Endodermal cell (in vitro differentiated cells): Measurements from ENCODE around the gene NOP14. TPM values are rescaled to one million over a fixed set of nuclear protein-coding genes. Genes with fewer than 3 reads are reported as not detected.

Experiments used
- DNase-seq: peaks from one replicate; pipeline ENCODE4 v3.0.0-alpha.2; 2017
- H3K27ac ChIP-seq: 2 replicates; pipeline ENCODE4 v1.5.1; 2013; ENCODE audit warnings: mild to moderate bottlenecking, low read depth, low read length, moderate library complexity
- H3K27me3 ChIP-seq: 2 replicates; pipeline ENCODE4 v1.6.1; 2013; ENCODE audit warnings: mild to moderate bottlenecking, low read length, moderate library complexity; ENCODE audit not compliant: insufficient read depth, control insufficient read depth, poor library complexity, severe bottlenecking
- H3K36me3 ChIP-seq: 2 replicates; pipeline ENCODE4 v1.7.0; 2013; ENCODE audit warnings: mild to moderate bottlenecking, low read length, moderate library complexity; ENCODE audit not compliant: control insufficient read depth, insufficient read depth
- H3K4me1 ChIP-seq: one replicate; pipeline ENCODE4 v1.7.0; 2013; ENCODE audit warnings: low read length; ENCODE audit not compliant: control insufficient read depth, insufficient read depth
- H3K4me3 ChIP-seq: 2 replicates; pipeline ENCODE4 v1.5.1; 2013; ENCODE audit warnings: mild to moderate bottlenecking, low read length, moderate library complexity
- H3K9ac ChIP-seq: 2 replicates; pipeline ENCODE4 v1.6.1; 2013; ENCODE audit warnings: mild to moderate bottlenecking, low read length, moderate library complexity; ENCODE audit not compliant: poor library complexity, severe bottlenecking; ENCODE audit errors: extremely low read depth
- H3K9me3 ChIP-seq: 2 replicates; pipeline ENCODE4 v1.6.1; 2013; ENCODE audit warnings: mild to moderate bottlenecking, low read length, moderate library complexity; ENCODE audit not compliant: control insufficient read depth
- H3K27ac Mint-ChIP-seq: 2 replicates; pipeline ENCODE4 v1.8.0; 2020; ENCODE audit warnings: mixed read lengths
- H3K27me3 Mint-ChIP-seq: 2 replicates; pipeline ENCODE4 v1.8.0; 2021; ENCODE audit warnings: mild to moderate bottlenecking, mixed read lengths; ENCODE audit not compliant: insufficient read depth
- H3K36me3 Mint-ChIP-seq: 2 replicates; pipeline ENCODE4 v1.8.0; 2020; ENCODE audit warnings: low read depth, mixed read lengths
- H3K4me1 Mint-ChIP-seq: 2 replicates; pipeline ENCODE4 v1.8.0; 2020; ENCODE audit warnings: mixed read lengths
- H3K4me3 Mint-ChIP-seq: 2 replicates; pipeline ENCODE4 v1.8.0; 2020; ENCODE audit warnings: mild to moderate bottlenecking, moderate library complexity, mixed read lengths
- H3K9me3 Mint-ChIP-seq: 2 replicates; pipeline ENCODE4 v1.8.0; 2020; ENCODE audit warnings: mild to moderate bottlenecking, mixed read lengths
- WGBS, 2 experiments: methylation state at CpG; one replicate each; pipeline versions ENCODE4 v1.1.5 to v1.1.7; 2013; ENCODE audit warnings: missing lambda C conversion rate in 2 of 2, mixed read lengths in 1 of 2; ENCODE audit not compliant: insufficient coverage in 1 of 2, insufficient read length in 1 of 2; 5-methylcytosine and 5-hydroxymethylcytosine counted together
- total RNA-seq, 2 donors: library from RNA; stranded (reverse); fragmentation: NEBNext Ultra II Directional in 1 of 2; extraction: Animal tissue kit (Norgen Biotek cat#: 25700) in 1 of 2; gene quantifications; 2 replicates in 1 of 2; 3 replicates in 1 of 2; pipeline ENCODE4 v1.2.1, GENCODE V29; 2021
- TF ChIP-seq, protein P1 (sequence below): fragments of 200-600 bp; sonication (generic); conservative IDR thresholded peaks from 2 replicates; pipeline ENCODE4 v1.5.0; 2021; ENCODE audit warnings: antibody characterized with exemption, mild to moderate bottlenecking

Gene NOP14
- total RNA-seq, 2 donors from 2014 or later = 23.0 to 31.9 TPM

DNA sequence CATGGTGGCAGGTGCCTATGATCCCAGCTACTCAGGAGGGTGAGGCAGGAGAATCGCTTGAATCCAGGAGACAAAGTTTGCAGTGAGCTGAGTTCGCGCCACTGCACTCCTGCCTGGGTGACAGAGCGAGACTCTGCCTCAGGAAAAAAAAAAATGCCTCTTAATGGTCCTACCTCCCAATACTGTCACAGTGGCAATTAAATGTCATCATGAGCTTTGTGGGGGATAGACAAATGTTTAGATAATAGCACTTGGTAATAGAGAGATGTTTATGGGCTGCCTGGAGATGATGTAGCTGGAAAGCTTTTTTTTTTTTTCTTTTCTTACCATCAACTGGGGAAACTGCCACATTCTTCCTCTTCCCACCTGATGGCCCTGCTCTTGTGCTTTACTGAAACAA, 33.2 kb upstream of the NOP14 start:
- H3K9me3 Mint-ChIP-seq = no peaks in the 10 kb centered on the region
- no peaks in the 10 kb centered on the region for H3K36me3 Mint-ChIP-seq
- H3K27ac Mint-ChIP-seq = no peak overlapping the region
- no peak overlapping the region for H3K27ac ChIP-seq
- H3K4me3 Mint-ChIP-seq = no peak overlapping the region
- H3K36me3 ChIP-seq = no peaks in the 10 kb centered on the region
- no peaks in the 10 kb centered on the region for H3K4me1 ChIP-seq
- TF ChIP-seq, protein P1, sequence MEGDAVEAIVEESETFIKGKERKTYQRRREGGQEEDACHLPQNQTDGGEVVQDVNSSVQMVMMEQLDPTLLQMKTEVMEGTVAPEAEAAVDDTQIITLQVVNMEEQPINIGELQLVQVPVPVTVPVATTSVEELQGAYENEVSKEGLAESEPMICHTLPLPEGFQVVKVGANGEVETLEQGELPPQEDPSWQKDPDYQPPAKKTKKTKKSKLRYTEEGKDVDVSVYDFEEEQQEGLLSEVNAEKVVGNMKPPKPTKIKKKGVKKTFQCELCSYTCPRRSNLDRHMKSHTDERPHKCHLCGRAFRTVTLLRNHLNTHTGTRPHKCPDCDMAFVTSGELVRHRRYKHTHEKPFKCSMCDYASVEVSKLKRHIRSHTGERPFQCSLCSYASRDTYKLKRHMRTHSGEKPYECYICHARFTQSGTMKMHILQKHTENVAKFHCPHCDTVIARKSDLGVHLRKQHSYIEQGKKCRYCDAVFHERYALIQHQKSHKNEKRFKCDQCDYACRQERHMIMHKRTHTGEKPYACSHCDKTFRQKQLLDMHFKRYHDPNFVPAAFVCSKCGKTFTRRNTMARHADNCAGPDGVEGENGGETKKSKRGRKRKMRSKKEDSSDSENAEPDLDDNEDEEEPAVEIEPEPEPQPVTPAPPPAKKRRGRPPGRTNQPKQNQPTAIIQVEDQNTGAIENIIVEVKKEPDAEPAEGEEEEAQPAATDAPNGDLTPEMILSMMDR = no peak
- no peaks in the 10 kb centered on the region for H3K4me1 Mint-ChIP-seq
- no peak overlapping the region for H3K9ac ChIP-seq
- H3K4me3 ChIP-seq = no peak overlapping the region
- no peaks in the 10 kb centered on the region for H3K9me3 ChIP-seq
- H3K27me3 Mint-ChIP-seq = peaks cover 3% of the 10 kb centered on the region
- WGBS, 2 experiments = 85 to 93% methylated on average over 4 of the region's 4 CpGs
- no peak for DNase-seq
- H3K27me3 ChIP-seq = no peaks in the 10 kb centered on the region

DNA sequence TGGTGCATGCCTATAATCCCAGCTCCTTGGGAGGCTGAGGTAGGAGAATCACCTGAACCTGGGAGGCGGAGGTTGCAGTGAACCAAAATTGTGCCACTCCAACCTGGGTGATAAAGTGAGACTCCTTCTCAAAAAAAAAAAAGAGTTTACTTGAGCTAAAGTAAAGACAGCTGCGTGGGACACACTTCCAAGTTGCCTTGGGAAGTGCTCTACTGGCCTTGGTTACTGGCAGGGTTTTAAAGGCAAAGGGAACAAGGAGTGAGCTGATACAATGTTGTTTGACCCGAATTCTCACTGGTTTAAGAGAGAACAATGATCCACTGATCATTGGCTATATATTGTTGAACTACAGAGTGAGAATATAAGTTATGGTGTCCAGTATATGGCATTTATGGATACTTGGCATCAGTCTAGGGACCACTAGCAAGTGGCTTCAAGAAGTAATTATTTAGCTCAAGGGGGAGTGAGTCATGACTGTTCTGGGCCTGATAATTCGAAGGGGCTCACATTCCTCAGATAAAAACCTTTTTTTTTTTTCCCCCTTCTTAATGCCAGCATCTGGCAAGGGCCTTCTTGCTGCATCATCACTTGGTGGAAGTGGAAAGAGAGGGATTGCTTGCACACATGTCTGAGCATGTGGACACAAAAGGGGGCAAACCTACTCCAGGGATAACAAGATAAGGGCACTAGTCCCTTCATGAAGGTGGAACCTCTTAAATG, 32.5 kb upstream of the NOP14 start:
- Mint-ChIP-seq H3K27me3 (peaks cover 2% of the 10 kb centered on the region), H3K27ac (no peak overlapping the region), H3K9me3 (no peaks in the 10 kb centered on the region), H3K4me3 (no peak overlapping the region), H3K4me1 (no peaks in the 10 kb centered on the region), H3K36me3 (no peaks in the 10 kb centered on the region)
- no peak overlapping the region for H3K9ac ChIP-seq
- TF ChIP-seq, protein P1 = no peak
- no peak overlapping the region for H3K4me3 ChIP-seq
- no peak overlapping the region for H3K27ac ChIP-seq
- DNase-seq = no peak
- H3K9me3 ChIP-seq = no peaks in the 10 kb centered on the region
- no peaks in the 10 kb centered on the region for H3K4me1 ChIP-seq
- H3K36me3 ChIP-seq = no peaks in the 10 kb centered on the region
- 89 to 96% methylated on average over 3 to 4 of the region's 4 CpGs for WGBS, 2 experiments
- no peaks in the 10 kb centered on the region for H3K27me3 ChIP-seq

DNA sequence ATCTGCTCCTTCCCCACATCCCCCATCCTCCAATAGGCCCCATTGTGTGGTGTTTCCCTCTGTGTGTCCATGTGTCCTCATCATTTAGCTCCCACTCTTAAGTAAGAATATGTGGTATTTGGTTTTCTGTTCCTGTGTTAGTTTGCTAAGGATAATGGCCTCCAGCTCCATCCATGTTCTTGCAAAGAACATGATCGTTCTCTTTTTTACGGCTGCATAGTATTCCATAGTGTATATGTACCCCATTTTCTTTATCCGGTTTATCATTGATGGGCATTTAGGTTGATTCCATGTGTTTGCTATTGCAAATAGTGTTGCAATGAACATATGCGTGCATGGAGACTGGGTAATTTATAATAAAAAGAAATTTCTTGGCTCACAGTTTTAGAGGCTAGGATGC, 31.7 kb upstream of the NOP14 start:
- H3K27me3 Mint-ChIP-seq = peaks cover 2% of the 10 kb centered on the region
- no peak overlapping the region for H3K27ac Mint-ChIP-seq
- no peaks in the 10 kb centered on the region for H3K4me1 ChIP-seq
- H3K27me3 ChIP-seq = no peaks in the 10 kb centered on the region
- H3K9ac ChIP-seq = no peak overlapping the region
- no peak overlapping the region for H3K4me3 Mint-ChIP-seq
- no peaks in the 10 kb centered on the region for H3K9me3 Mint-ChIP-seq
- H3K9me3 ChIP-seq = no peaks in the 10 kb centered on the region
- no peak overlapping the region for H3K4me3 ChIP-seq
- H3K36me3 Mint-ChIP-seq = no peaks in the 10 kb centered on the region
- DNase-seq = no peak
- 87 to 96% methylated on average over 2 to 4 of the region's 4 CpGs for WGBS, 2 experiments
- no peaks in the 10 kb centered on the region for H3K36me3 ChIP-seq
- TF ChIP-seq, protein P1 = no peak
- no peak overlapping the region for H3K27ac ChIP-seq
- no peaks in the 10 kb centered on the region for H3K4me1 Mint-ChIP-seq
